A549 (cell line): ENCODE data around the gene FILIP1L. TPM values are rescaled to one million over a fixed set of nuclear protein-coding genes. Genes with fewer than 3 reads are reported as not detected.

ENCODE experiments used
- ATAC-seq, 2 experiments: fragments of 200-7000 bp in 1 of 2; fragments of >200 bp in 1 of 2; cut with Nextera tagmentation in 1 of 2; cut with Tn5 transposase in 1 of 2; 3 replicates each; pipeline versions ENCODE4 v1.8.0 to v1.9.1; 2018 to 2020; ENCODE audit warnings: mild to moderate bottlenecking in 1 of 2, moderate library complexity in 1 of 2
- CTCF ChIA-PET: fragments of 300-600 bp; sonication (Branson Sonifier 250); formaldehyde crosslinking; extraction: SDS; loops from one replicate; lab custom pipeline; 2021; ENCODE audit warnings: antibody characterized with exemption, inconsistent platforms; lab: Yijun Ruan, JAX
- POLR2A ChIA-PET: fragments of 350-600 bp; formaldehyde crosslinking; extraction: SDS; loops from one replicate; lab custom pipeline; 2021; ENCODE audit warnings: antibody characterized with exemption, inconsistent platforms; lab: Yijun Ruan, JAX
- DNase-seq, 2 experiments: peaks; one replicate each; pipeline versions ENCODE4 v3.0.0 to v3.0.0-alpha.2; 2011 to 2016; ENCODE audit warnings: low read depth in 1 of 2, low spot score in 1 of 2
- FAIRE-seq: peaks from 2 replicates; lab custom pipeline; 2011; peaks lifted over from hg19 to GRCh38; lab: Jason Lieb, UNC
- H3K27ac ChIP-seq, 2 experiments: fragments of >200 bp; sonication (Bioruptor Twin); formaldehyde crosslinking; 3 replicates each; pipeline ENCODE4 v1.5.1; 2016 to 2017
- H3K4me1 ChIP-seq: fragments of >200 bp; sonication (Bioruptor Twin); formaldehyde crosslinking; 3 replicates; pipeline ENCODE4 v1.6.1; 2016
- H3K4me2 ChIP-seq: fragments of >200 bp; sonication (Bioruptor Twin); formaldehyde crosslinking; 3 replicates; pipeline ENCODE4 v1.6.1; 2016
- H3K4me3 ChIP-seq: fragments of >200 bp; sonication (Bioruptor Twin); formaldehyde crosslinking; 3 replicates; pipeline ENCODE4 v1.5.1; 2016
- H3K9me3 ChIP-seq: fragments of >200 bp; sonication (Bioruptor Twin); formaldehyde crosslinking; 3 replicates; pipeline ENCODE4 v1.6.1; 2016
- ATOH8 ChIP-seq: fragments of 250-450 bp; sonication (Bioruptor Pico); IDR thresholded peaks from 2 replicates; pipeline ENCODE4 v1.5.0; 2020; ENCODE audit warnings: low read depth, mild to moderate bottlenecking, moderate library complexity
- BCL3 ChIP-seq: fragments of >200 bp; sonication (Bioruptor Twin); formaldehyde crosslinking; IDR thresholded peaks from 3 replicates; pipeline ENCODE4 v1.6.1; 2016
- BHLHE40 ChIP-seq: IDR thresholded peaks from 2 replicates; pipeline ENCODE4 v1.6.1; 2012; ENCODE audit warnings: low read depth, low read length, inconsistent platforms
- CTCF ChIP-seq: fragments of >200 bp; sonication (Bioruptor Twin); formaldehyde crosslinking; IDR thresholded peaks from 3 replicates; pipeline ENCODE4 v1.5.1; 2016
- EP300 ChIP-seq, 2 experiments: fragments of >200 bp; sonication (Bioruptor Twin); formaldehyde crosslinking; IDR thresholded peaks; 2 replicates in 1 of 2; 3 replicates in 1 of 2; pipeline ENCODE4 v1.6.1; 2016 to 2017
- ESRRA ChIP-seq: fragments of 150-350 bp; IDR thresholded peaks from 2 replicates; pipeline ENCODE4 v1.6.1; 2014; ENCODE audit warnings: mild to moderate bottlenecking, low read length, borderline replicate concordance
- FOSB ChIP-seq: fragments of 250-450 bp; sonication (Bioruptor Pico); IDR thresholded peaks from 2 replicates; pipeline ENCODE4 v1.5.0; 2020; ENCODE audit warnings: mild to moderate bottlenecking, moderate library complexity
- HDAC2 ChIP-seq: fragments of 200-600 bp; sonication (generic); IDR thresholded peaks from 2 replicates; pipeline ENCODE4 v1.6.1; 2016
- HES2 ChIP-seq: fragments of >200 bp; sonication (Bioruptor Twin); formaldehyde crosslinking; IDR thresholded peaks from 2 replicates; pipeline ENCODE4 v1.6.1; 2016
- HOXB5 ChIP-seq: fragments of 250-450 bp; sonication (Bioruptor Pico); IDR thresholded peaks from 2 replicates; pipeline ENCODE4 v1.5.0; 2020; ENCODE audit warnings: mild to moderate bottlenecking, moderate library complexity
- JUN ChIP-seq, 2 experiments: fragments of >200 bp; sonication (Bioruptor Twin); formaldehyde crosslinking; IDR thresholded peaks; 2 replicates in 1 of 2; 3 replicates in 1 of 2; pipeline ENCODE4 v1.6.1; 2016 to 2017
- KDM5A ChIP-seq: fragments of 200-600 bp; sonication (generic); IDR thresholded peaks from 2 replicates; pipeline ENCODE4 v1.6.1; 2016; ENCODE audit warnings: antibody characterized with exemption, mild to moderate bottlenecking
- MAZ ChIP-seq: fragments of 150-350 bp; IDR thresholded peaks from 2 replicates; pipeline ENCODE4 v1.6.1; 2014; ENCODE audit warnings: antibody characterized with exemption, low read depth, low read length, borderline replicate concordance
- MYC ChIP-seq: IDR thresholded peaks from 2 replicates; pipeline ENCODE4 v1.6.1; 2012; ENCODE audit warnings: mild to moderate bottlenecking, inconsistent platforms, low read length, improper control_type of control experiment, borderline replicate concordance
- NPAS2 ChIP-seq: fragments of 250-450 bp; sonication (Bioruptor Pico); IDR thresholded peaks from 2 replicates; pipeline ENCODE4 v1.8.0; 2022; ENCODE audit warnings: mild to moderate bottlenecking, moderate library complexity, borderline replicate concordance
- NR3C1 ChIP-seq: fragments of >200 bp; sonication (Bioruptor Twin); formaldehyde crosslinking; IDR thresholded peaks from 3 replicates; pipeline ENCODE4 v1.6.1; 2017
- PBX3 ChIP-seq: IDR thresholded peaks from 2 replicates; pipeline ENCODE4 v1.6.1; 2012
- POLR2A ChIP-seq: IDR thresholded peaks from 2 replicates; pipeline ENCODE4 v1.6.1; 2012; ENCODE audit warnings: mild to moderate bottlenecking, low read length
- RARB ChIP-seq: fragments of 250-450 bp; sonication (Bioruptor Pico); IDR thresholded peaks from 2 replicates; pipeline ENCODE4 v1.8.0; 2021; ENCODE audit warnings: mild to moderate bottlenecking, moderate library complexity
- RCOR1 ChIP-seq: fragments of 150-350 bp; IDR thresholded peaks from 2 replicates; pipeline ENCODE4 v1.6.1; 2014; ENCODE audit warnings: antibody characterized with exemption, low read length, low read depth
- RNF2 ChIP-seq: fragments of 200-600 bp; sonication (generic); IDR thresholded peaks from 2 replicates; pipeline ENCODE4 v1.6.1; 2016; ENCODE audit warnings: low read depth, mild to moderate bottlenecking, antibody characterized with exemption, moderate library complexity, borderline replicate concordance
- SMC3 ChIP-seq: fragments of >200 bp; sonication (Bioruptor Twin); formaldehyde crosslinking; IDR thresholded peaks from 3 replicates; pipeline ENCODE4 v1.6.1; 2018; ENCODE audit warnings: inconsistent platforms
- SREBF2 ChIP-seq: fragments of 450-650 bp; IDR thresholded peaks from 2 replicates; pipeline ENCODE4 v1.6.1; 2014; ENCODE audit warnings: mild to moderate bottlenecking, moderate library complexity
- ZSCAN20 ChIP-seq: fragments of 250-450 bp; sonication (Bioruptor Pico); IDR thresholded peaks from 2 replicates; pipeline ENCODE4 v1.8.0; 2022; ENCODE audit warnings: mild to moderate bottlenecking, moderate library complexity
- WGBS: methylation state at CpG from one replicate; pipeline ENCODE4 v1.1.6; 2017; ENCODE audit errors: missing lambda C conversion rate; 5-methylcytosine and 5-hydroxymethylcytosine counted together
- polyA plus RNA-seq, 4 experiments: library from polyadenylated mRNA; depleted of rRNA in 3 of 4; stranded (reverse); fragments of >200 nt; fragmentation: RNase III in 1 of 4; extraction: RNeasy Plus Mini Kit Qiagen cat#74134 plus additional on column Dnase treatment in 1 of 4; gene quantifications; 2 replicates in 3 of 4; 3 replicates in 1 of 4; pipeline ENCODE4 v1.2.3, GENCODE V29; 2011 to 2017
- TF ChIP-seq, protein P1 (sequence below): IDR thresholded peaks from 2 replicates; pipeline ENCODE4 v1.6.1; 2012
- TF ChIP-seq, protein P2 (sequence below): fragments of 250-450 bp; sonication (Bioruptor Pico); IDR thresholded peaks from 2 replicates; pipeline ENCODE4 v1.5.0; 2021; ENCODE audit warnings: mild to moderate bottlenecking, moderate library complexity, borderline replicate concordance

The FILIP1L gene
- polyA plus RNA-seq, 2 of the 4 experiments (the other 2 are of a cell fraction) = 0.19 to 0.45 TPM

- H3K4me1 ChIP-seq = peaks cover 30% of the 10 kb centered on the region
- ATAC-seq (peak; percentile 92 to 96), FAIRE-seq (no peak), DNase-seq (peak; percentile 20 to 36)
- ChIA-PET POLR2A (no interaction called here), CTCF (interaction anchor here (1.3 to 1.8 kb wide), 2 partner anchors 75 to 378 kb away, joined by 4 to 5 read pairs; no protein-coding TSS in a partner anchor)
- TF ChIP-seq ATOH8 (CRISPR knock-in tag) (no peak), NR3C1 (no peak), FOSB (CRISPR knock-in tag) (no peak), RCOR1 (no peak), CTCF (no peak), BCL3 (no peak), HOXB5 (no peak), POLR2A (no peak)
- TF ChIP-seq, protein P1, sequence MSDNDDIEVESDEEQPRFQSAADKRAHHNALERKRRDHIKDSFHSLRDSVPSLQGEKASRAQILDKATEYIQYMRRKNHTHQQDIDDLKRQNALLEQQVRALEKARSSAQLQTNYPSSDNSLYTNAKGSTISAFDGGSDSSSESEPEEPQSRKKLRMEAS = no peak
- H3K9me3 ChIP-seq = no peaks in the 10 kb centered on the region
- WGBS = 74% methylated on average over 32 of the region's 63 CpGs
- H3K4me2 ChIP-seq = peak overlapping the region; percentile 83
- peak overlapping the region; percentile 37 for H3K4me3 ChIP-seq
- peak overlapping the region; percentile 12 to 74; a peak in 5 of 6 replicates for H3K27ac ChIP-seq
Observed at GRCh38 chr3:99875929-99876841, 238.1 kb downstream of the FILIP1L start.

DNA sequence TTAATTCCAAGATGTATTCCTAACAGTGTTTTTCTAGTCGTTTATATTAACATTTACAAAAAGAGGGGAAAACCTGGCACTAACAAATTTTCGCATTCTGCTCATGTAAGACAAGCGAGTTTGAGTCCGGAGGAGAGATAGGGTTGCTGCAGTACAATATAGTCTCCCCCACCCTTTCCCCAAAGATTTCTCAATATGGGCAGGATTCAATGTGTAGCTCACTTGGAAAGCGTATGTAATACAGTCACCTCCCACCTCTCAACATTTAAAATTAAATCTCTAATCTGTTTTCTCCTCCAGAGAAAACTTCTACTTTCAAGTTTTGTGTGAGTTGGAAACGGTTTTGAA, 238.7 kb downstream of the FILIP1L start:
- WGBS = 51% methylated on average over 6 of the region's 6 CpGs
- H3K4me3 ChIP-seq = peak overlapping the region; percentile 37
- peak overlapping the region; percentile 12 to 74; a peak in 5 of 6 replicates for H3K27ac ChIP-seq
- ATAC-seq (peak; percentile 35 to 70; a peak in 3 of 6 replicates), DNase-seq (peak in 1 of 2 experiments; percentile 13), FAIRE-seq (no peak)
- CTCF ChIA-PET = interaction anchor here (1.3 kb wide), 1 partner anchor 76 kb away, joined by 4 read pairs; no protein-coding TSS in a partner anchor
- peak overlapping the region; percentile 83 for H3K4me2 ChIP-seq
- H3K4me1 ChIP-seq = peaks cover 31% of the 10 kb centered on the region
- no peak for TF ChIP-seq BHLHE40
- no peak for TF ChIP-seq RARB (CRISPR knock-in tag)
- no peak for TF ChIP-seq RNF2
- no peak for TF ChIP-seq HES2
- no peak for TF ChIP-seq HDAC2
- TF ChIP-seq ZSCAN20 (CRISPR knock-in tag) = no peak
- no peak for TF ChIP-seq MAZ
- TF ChIP-seq EP300 (IDR thresholded peaks at IDR 0.05) = no peak
- no peak for TF ChIP-seq ESRRA
- no peak for TF ChIP-seq HOXB5
- no peak for TF ChIP-seq MYC
- TF ChIP-seq PBX3 = no peak
- TF ChIP-seq NPAS2 (CRISPR knock-in tag) = no peak
- TF ChIP-seq SMC3 = no peak
- TF ChIP-seq, protein P2, sequence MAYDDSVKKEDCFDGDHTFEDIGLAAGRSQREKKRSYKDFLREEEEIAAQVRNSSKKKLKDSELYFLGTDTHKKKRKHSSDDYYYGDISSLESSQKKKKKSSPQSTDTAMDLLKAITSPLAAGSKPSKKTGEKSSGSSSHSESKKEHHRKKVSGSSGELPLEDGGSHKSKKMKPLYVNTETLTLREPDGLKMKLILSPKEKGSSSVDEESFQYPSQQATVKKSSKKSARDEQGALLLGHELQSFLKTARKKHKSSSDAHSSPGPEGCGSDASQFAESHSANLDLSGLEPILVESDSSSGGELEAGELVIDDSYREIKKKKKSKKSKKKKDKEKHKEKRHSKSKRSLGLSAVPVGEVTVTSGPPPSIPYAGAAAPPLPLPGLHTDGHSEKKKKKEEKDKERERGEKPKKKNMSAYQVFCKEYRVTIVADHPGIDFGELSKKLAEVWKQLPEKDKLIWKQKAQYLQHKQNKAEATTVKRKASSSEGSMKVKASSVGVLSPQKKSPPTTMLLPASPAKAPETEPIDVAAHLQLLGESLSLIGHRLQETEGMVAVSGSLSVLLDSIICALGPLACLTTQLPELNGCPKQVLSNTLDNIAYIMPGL (CRISPR knock-in tag) = no peak
- no peak for TF ChIP-seq FOSB (CRISPR knock-in tag)
- TF ChIP-seq JUN (IDR thresholded peaks at IDR 0.05) = no peak
- TF ChIP-seq KDM5A = no peak
- TF ChIP-seq SREBF2 = no peak
- POLR2A ChIA-PET = no interaction called here
- no peaks in the 10 kb centered on the region for H3K9me3 ChIP-seq
